Left renal pelvis (tissue), 4 donors: Measurements from ENCODE around the gene DNAAF3. TPM values are rescaled to one million over a fixed set of nuclear protein-coding genes. Genes with fewer than 3 reads are reported as not detected.
"Not testable (repeated sequence)": the region's sequence is repeated elsewhere in the genome, so short reads cannot be mapped to it uniquely, and the experiment has no call there.

Experiments used
- DNase-seq, 4 donors: peaks; one replicate each; pipeline ENCODE4 v3.0.0-alpha.2; 2013; ENCODE audit warnings: low read depth in 4 of 4, low spot score in 3 of 4
- polyA plus RNA-seq, 4 donors: library from polyadenylated mRNA; unstranded; fragments of 120-200 nt; gene quantifications; one replicate each; pipeline ENCODE4 v1.2.1, GENCODE V29; 2013; ENCODE audit not compliant: insufficient read length in 4 of 4

The DNAAF3 gene
- polyA plus RNA-seq, 4 donors = 2.0 to 10.4 (median 7.7) TPM

GRCh38 chr19:55176076-55176475 lies 9.7 kb upstream of the DNAAF3 start:
- DNase-seq = no peak

GRCh38 chr19:55175117-55175867 lies 8.9 kb upstream of the DNAAF3 start:
- DNase-seq = no peak

GRCh38 chr19:55174425-55175116 lies 8.2 kb upstream of the DNAAF3 start:
- no peak for DNase-seq

- DNase-seq = no peak
These were observed 7.4 kb upstream of the DNAAF3 start for GRCh38 chr19:55173714-55174409.

GRCh38 chr19:55173186-55173713 lies 6.8 kb upstream of the DNAAF3 start:
- no peak for DNase-seq

GRCh38 chr19:55172741-55173140 lies 6.3 kb upstream of the DNAAF3 start:
- no peak for DNase-seq

GRCh38 chr19:55172318-55172717 lies 5.9 kb upstream of the DNAAF3 start:
- DNase-seq = not testable (repeated sequence)

- DNase-seq = no peak
These were observed 5.0 kb upstream of the DNAAF3 start for GRCh38 chr19:55171440-55171839.

GRCh38 chr19:55169136-55169535 lies 2.7 kb upstream of the DNAAF3 start:
- no peak for DNase-seq

- no peak for DNase-seq
These were observed 372 bp downstream of the DNAAF3 start for GRCh38 chr19:55165952-55166529.

- DNase-seq = no peak
These were observed 4.7 kb downstream of the DNAAF3 start for GRCh38 chr19:55161571-55162322.

GRCh38 chr19:55160986-55161365 lies 5.4 kb downstream of the DNAAF3 start:
- DNase-seq = no peak

GRCh38 chr19:55160128-55160985 lies 6.1 kb downstream of the DNAAF3 start:
- DNase-seq = no peak

GRCh38 chr19:55158848-55159749 lies 7.3 kb downstream of the DNAAF3 start:
- DNase-seq = no peak

GRCh38 chr19:55158423-55158822 lies 8.0 kb downstream of the DNAAF3 start:
- no peak for DNase-seq

- no peak for DNase-seq
These were observed 9.1 kb downstream of the DNAAF3 start, which contains the start of gene TNNI3 for GRCh38 chr19:55157064-55157908. TNNI3 (minus strand) TSS chr19:55157732; CDS start chr19:55157589, 143 bp downstream.
